Fibroblast of skin of abdomen (primary cell): ENCODE measurements around the gene MOSPD2.

ENCODE experiments used
- DNase-seq: peaks from one replicate; pipeline ENCODE4 v3.0.0-alpha.2; 2013

The MOSPD2 gene

DNA sequence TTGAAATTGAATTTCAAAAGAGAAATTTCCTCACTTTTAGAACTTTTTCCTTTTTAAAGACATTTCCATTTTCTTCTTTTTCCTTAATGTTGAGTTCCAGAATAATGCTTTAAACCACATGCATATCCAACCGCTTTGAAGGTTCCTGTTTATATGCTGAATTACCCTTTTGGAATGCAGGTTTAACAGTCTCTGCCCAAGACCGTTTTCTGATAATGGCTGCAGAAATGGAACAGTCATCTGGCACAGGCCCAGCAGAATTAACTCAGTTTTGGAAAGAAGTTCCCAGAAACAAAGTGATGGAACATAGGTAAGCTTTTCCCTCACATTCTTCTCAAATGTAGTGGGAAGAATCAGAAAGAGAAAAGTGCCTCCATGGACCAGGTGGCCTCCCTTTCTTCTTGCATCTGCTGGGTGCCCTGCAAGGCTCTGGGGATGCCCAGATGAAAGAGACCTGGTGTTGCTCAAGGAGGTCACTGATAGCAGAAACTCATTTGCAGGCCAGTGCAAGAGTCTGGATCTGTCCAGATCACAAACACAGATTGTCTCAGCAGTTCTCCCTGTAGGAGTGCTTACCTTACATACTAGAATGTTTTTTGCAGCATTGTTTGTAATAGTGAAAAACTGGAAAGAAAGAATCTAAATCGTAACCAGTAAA is 42.9 kb downstream of the MOSPD2 start:
- DNase-seq, result peak; percentile 71

DNA sequence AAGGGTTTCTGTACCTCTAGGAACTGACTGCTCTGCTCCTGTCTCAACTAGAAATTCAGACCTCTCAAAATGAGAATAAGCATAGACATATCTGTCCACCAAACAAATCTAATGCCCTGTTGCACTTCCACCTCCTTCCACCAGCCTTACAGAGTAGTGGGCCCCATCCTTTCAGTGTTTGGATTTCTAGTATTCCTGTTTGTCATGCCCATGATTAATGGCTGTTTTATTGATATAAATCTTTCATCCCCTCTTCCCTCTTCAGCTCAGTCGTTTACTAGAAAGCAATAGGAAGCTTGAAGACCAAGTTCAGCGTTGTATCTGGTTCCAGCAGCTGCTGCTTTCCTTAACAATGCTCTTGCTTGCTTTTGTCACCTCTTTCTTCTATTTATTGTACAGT is 46.2 kb downstream of the MOSPD2 start:
- DNase-seq, result no peak

DNA sequence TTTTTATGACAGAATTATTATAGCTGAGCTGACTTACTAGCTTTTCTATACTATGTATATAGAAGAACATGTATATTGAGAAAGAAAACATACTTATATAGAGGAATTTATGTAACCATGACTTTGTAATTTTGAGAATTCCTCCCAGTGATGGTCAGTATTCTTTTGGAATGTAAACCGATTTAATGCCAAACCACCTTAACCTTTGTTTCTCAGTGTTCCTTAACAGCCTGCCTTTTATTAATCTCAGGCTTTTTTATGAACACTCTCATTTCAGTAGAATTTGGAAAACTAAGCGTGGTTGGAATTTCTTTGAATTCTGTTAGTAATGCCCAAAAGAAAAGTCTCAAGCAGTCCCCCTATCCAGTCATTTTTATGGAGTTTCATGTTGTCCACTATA is 47.0 kb downstream of the MOSPD2 start:
- DNase-seq, result peak; percentile 65

DNA sequence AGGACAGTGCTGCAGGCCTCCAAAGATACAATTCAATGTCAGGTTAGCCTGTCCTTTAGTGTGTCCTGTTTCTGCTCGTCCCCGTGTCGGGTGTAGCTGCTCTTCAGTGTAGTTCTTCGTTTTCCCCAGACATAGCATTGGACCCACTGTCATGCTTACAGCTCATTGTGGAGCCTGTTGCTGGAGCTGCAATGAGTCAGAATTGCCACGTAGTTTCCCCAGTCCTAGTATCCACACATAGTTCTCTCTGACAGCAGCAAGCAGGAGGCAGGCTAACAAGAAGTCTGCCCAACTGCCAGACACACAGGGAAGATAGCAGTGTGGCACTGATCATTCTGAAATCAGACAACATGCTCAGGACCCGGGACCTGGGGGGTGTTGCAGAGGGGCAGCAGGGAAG is 49.2 kb downstream of the MOSPD2 start:
- DNase-seq, result peak; percentile 84

DNA sequence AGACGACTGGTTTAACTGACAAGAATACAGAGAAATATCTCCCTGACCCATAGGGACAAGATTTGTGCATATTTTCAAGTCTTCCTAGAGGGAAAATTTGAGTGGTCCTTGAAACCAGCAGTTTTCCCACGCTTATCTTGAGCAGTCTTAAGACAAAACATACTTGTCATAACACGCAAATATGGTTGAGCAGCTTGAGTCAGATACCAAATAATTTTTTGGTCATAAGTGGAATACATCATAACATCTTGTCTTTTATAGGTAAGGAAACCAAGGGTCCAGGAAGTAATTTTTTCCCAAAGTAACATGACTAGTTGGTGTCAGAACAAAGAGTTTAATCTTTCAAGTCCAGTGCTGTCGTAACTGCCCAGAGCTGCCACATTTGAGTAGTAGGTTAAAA is 50.5 kb downstream of the MOSPD2 start:
- DNase-seq, result no peak

DNA sequence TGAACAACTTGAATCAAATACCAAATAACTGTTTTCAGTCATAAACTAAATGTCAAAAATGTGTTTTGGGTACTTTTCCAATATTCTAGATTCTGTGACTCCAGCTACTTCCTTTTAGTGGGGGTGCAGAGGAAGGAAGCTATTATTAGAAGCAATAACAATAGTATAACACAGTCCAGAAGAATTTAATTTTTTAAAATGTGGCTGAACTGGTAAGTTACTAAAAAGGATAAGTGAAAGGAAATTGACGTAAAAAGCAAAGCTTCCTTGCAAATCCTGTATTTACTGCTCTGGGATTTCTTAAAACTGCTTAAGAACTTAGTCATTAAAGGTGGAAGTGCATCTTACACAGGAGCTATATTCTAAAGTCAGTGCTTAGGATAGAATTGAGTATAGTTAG is 53.2 kb downstream of the MOSPD2 start:
- no peak for DNase-seq

DNA sequence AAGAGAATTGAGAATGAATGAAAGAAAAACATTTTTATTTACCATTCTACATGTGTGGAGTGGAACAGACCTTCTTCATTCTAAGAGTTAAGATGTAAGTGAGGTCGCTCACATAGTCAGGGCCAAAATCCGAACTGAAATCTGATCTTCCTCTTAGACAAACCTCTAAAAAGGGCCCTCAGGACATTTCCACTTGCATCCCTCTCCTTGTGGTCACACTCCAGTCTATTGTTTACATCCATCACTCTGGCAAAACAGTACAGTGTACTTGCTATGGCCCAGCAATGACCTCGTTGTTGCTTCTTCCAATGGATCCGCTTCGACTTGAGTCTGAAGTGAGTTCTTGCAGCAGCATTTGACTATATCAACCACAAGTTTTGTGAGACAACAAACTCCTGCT is 54.2 kb downstream of the MOSPD2 start:
- DNase-seq, result no peak

DNA sequence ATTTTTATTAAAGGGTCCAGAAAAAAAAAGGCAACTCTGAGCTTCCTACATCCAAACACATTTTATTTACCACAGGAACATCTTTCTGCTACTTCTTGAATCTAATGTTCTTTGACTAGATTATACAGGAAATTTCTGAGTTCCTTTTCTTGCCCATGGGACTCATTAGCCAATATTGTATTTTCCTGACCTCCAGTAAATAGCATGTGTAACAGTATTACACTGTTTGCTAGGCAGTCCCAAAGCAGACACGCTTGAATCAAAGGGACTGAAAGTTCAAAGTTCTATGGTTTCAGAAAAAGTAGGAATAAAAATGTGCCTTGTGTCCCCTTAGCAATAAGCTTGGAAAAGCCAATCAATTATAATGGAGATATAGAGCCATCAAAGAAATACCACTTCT is 57.4 kb downstream of the MOSPD2 start:
- no peak for DNase-seq

DNA sequence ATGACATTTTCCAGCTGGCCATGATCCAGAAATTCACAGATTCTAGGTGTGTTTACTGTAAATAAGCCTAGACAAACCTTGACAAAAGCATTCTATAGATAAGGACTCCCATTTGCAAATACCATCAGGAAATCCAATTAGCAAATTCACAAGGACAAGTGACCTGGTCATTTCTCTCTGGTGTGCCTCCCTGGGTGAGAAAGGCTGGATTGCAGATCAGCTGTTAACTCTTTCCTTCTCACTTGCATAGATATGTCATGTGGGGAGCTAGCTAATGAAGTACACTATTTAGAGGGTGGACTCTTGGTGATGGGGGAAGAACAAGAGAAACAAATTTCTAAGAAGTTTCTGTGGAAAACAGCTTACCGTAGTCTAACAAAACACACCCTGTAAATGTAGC is 58.9 kb downstream of the MOSPD2 start:
- DNase-seq, result no peak

DNA sequence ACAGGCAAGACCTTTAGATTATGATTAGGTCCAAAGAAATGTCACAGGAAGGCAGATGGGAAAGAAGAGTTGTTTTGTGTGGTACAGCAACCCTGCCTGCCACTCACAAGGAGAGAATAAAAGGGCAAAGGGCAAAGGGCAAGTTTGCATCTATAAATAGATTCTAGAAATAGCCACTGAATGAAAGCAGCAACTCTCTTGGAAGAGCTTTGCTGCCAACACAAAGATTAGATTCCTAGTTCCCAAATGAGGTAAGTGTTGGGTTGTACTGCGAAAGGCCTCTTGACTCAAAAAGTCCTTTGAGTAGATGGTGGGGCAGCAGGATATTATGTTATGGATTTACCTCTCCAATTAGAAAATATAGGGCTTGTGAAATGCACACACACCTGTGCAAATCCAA is 61.2 kb downstream of the MOSPD2 start:
- no peak for DNase-seq

DNA sequence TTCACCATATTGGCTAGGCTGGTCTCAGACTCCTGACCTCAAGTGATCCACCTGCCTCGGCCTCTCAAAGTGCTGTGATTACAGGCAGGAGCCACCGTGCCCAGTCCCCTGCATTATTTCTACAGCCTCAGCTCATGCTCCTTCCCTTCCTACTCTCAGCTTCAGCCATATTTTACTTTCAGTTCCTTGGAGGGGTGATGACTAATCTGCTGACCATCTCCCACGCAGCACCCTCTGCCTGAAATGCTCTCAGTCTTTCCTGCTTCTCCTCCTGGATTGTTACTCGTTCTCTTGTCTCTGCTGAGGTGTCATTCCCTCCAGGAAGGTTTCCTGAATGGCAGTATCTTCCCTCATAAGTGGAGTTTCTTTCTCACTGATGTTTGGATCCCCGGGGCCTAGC is 63.3 kb downstream of the MOSPD2 start:
- peak; percentile 75 for DNase-seq

DNA sequence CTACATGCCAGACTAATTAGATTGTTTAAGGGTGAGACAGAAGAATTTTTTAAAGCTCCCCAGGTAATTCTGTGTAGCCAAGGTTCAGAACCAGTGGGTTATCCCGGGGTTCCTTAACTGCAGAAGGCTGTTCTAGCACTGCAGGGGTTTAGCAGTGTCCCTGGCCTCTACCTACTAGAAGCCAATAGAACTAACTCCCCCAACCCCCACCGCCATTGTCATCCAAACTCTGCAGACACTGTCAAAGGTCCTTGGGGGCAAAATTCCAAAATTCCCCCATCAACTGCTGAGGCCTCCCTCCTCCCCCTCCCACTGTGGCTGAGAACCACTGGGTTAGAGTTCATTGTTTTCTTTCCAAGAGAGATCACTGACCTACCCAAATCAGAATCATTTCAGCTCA is 66.4 kb downstream of the MOSPD2 start:
- DNase-seq, result no peak

DNA sequence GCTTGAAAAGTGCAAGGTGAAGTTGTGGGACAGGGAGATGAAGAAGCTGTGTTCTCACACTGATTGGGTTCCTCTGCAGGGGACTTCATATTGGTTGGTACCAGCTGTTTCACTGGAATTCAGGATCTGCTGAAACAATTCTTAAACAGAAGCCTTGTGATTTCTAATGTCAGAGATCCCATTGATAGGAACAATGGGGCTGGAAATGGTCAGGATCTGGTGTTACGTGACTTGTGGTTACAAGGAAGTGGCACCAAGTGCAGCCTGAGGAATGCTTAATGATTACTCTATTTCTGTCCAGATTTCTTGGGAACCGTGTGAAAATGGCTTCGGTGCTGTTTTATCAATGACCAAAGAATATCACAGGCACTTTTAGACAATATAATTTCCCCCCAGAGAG is 68.1 kb downstream of the MOSPD2 start:
- DNase-seq, result no peak

DNA sequence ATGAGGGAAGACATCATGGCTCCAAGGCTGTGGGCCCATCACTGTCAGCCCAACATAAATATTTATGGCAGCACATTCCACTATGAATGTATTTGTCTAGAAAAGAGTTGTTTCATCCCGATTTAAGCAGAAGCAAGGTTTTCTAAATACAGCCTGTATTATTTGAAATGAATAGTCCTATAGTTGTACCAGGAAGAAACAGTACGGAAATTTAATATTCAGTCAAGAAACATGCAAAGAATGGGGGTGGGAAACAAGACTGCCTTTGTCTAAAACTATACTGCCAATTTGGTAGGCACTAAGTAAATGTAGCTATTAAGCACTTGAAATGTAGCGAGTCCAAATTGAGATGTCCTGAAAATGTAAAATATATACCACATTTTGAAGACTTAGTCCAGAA is 69.1 kb downstream of the MOSPD2 start:
- DNase-seq, result no peak

DNA sequence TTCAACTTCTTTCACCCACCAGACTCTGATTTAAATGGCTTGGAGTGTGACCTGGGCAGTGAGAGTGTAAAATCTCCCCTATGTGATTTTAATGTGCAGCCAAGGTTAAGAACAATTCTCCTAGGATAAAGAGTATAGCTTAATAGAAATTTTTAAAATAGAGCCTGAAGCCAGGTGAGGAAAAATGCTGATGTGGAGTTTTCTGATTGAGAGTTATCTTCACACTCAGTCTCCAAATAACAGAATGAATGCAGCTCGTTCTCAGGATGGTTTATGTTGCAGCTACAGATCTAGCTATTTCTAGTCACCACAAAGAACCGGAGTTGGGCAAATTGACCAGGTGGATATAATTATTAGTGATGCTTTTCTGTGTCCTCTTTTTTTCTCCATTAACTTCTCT is 70.7 kb downstream of the MOSPD2 start:
- DNase-seq, result no peak

DNA sequence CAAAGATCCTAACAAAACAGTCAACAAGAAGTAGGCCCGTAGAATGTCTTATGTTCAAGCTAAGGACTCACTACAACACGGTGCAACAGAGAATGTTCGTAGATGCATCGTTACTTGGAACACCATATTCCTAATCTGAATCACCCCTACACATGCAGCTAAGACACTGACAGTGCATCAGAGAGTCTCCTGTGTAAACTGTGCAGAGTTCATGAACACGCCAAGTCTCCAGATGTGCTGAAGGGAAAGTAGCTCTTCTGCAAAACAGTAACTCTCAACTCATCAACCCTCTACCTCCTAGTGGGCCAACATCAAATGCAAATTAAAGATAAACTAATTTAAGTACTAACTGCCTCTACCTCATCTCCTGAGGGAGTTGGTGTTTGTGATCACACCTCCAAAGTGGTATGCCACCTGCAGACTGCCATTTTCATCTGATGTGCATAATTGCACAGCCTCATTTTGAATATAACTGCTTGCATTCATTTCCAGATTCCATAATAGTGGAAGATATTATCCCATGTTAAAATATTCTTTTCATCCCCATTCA is 73.5 kb downstream of the MOSPD2 start:
- DNase-seq, result no peak

DNA sequence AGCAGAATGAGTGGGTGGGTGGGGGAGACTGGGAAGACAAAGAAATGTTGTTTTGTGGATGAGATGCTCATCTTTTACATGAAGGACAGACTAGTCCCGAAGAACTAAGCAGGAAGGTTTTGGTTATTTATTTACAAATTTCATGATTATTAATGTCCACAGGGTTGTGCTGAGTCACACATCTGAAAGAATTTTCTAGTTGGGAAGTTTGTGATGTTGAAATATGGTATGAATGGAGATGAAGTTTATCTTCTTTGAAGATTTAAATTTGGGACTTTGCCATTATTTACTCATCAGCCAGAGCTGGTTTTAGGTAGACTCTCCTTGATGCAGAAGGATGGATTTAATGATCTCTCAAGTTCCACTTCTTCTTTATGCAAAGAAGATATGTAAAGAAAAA is 75.5 kb downstream of the MOSPD2 start:
- no peak for DNase-seq

DNA sequence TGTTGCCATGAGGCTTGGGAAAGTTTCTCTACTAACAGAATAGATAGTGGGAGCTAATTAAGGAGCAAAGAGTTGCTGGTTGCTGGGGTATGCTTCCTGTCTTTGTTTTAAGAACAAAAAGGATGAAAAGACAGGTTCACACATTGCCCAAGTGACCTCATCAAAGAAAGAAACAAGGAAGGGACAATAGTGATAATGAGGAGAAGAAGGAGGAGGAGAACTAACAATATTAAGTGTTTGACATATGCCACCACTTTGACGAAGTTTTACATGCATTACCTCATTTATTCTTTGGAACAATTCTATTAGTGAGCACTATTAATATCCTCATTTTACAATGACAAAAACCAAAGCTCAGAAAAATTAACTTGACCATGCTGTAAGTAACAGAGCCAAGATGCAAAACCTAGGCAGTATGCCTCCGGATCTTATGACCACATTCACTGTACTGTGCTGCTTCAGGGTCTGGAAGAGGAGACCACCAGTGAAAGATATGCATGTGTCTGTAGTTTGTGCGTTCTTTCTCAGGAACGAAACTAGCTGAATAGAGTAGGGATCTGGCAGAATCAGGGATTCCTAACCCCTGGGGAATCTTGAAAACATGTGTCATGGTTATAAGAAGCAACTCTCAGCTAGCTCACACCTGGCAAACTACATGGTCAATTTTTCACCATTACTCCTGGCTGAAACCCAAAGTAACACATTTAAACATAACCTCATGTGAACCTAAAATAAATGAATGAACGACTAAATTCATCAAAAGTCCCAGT is 83.8 kb downstream of the MOSPD2 start:
- DNase-seq, result peak; percentile 10

DNA sequence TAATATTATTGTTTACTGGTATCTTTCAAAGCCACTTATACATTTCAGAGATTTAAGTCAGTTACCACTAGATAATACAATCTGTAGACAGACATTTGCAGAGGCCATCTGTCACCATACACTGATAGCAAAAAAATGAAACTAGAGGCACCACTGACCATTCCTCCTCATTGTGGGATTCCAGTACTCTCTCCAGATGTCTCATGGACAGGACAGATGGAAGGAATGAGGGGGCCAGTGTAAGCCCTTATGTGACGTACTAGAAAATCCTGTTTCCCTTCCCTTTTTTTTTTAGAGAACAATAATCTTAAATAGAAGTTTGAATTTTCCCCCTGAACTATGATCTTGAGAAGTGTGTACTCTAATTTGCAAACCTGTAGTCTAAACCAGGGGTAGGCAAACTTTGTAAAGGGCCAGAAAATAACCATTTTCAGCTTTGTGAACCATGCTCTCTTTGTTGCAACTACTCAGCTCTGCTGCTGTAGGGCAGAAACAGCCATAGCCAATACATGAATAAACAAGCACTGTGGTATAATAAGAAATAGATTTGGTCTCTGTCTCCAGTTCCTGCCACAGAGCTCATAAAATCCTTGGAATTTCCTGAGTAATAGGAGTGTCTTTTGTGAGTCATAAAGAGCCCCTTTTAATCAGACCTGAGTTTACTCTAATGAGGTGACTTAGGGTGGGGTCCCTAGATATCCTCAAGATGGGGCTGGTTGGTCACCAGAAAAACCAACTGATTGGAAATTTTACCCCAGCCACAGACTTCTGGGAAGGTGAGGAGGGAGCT is 90.4 kb downstream of the MOSPD2 start:
- peak; percentile 63 for DNase-seq

DNA sequence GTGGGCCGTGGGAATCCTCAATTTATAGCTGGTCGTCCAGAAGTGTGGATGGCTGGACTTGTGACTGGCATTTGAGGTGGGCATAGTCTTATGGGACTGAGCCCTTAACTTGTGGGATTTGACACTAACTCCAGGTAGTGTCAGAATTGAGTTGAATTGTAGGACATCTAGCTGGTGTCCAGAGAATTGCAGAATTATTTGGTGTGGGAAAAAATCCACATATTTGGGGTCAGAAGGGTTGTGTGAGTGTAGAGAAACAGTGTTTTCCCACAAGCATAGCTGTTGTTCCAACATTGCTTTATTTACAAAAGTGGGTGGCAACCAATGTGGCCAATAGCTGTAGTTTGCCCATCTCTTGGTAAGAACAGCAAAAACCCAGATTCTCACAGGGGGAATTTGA is 91.3 kb downstream of the MOSPD2 start:
- peak; percentile 6 for DNase-seq
